Epithelial cell of esophagus (primary cell): ENCODE data around the gene PARP6.

ENCODE experiments used
- DNase-seq: peaks from one replicate; pipeline ENCODE4 v3.0.0; 2010; ENCODE audit warnings: low read depth
- H3K4me3 ChIP-seq: 2 replicates; pipeline ENCODE4 v1.5.1; 2011; ENCODE audit warnings: mild to moderate bottlenecking, low read length, control low read depth
- CTCF ChIP-seq: IDR thresholded peaks from 2 replicates; pipeline ENCODE4 v1.5.1; 2011; ENCODE audit warnings: low read depth, mild to moderate bottlenecking, low read length, control low read depth, inconsistent platforms; ENCODE audit not compliant: insufficient read depth; ENCODE audit errors: missing control alignments

The PARP6 gene

GRCh38 chr15:72231833-72232478 lies 40.4 kb downstream of the PARP6 start:
- H3K4me3 ChIP-seq, result peak overlapping the region; percentile 96
- peak; percentile 86 for DNase-seq
- no peak for TF ChIP-seq CTCF

DNA sequence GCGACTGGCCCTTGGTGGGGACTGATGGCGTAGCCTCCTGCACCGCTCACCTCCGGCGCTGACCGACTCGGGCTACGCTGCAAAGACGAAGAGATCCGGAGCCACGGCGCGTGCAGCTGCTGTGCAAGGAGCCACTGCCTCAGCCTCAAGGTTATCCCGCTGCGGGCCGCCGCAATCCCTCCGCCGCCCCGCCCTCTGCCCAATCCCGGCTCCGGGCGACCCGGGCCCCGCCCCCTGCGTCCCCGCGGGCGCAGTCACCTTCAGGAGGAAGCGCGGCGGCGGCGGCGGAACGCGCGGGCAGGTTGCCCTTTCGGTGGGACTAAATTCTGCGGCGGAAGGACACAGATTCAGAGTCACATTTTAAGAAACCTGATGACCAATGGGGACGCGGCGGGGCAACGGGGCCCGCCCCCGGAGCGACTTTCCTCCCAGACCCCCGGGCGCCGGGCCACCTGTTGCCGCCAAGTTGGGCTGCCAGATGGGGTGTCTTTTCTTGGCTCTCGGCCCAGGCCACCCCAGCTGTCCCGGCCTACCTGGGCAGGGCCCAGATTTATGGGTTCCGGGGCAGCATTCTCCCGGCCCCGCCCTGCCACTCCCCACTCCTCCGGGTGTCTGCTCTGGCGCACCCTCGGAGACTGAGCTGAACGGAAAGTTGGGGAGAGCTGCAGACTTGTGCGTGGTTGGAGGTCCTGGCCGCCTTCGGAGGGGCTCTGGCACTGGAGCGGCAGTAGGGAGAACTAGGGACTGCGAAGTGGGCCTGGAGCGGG lies 41.1 kb downstream of the PARP6 start, which contains the start of gene PKM:
Gene PKM, minus strand, starts transcription at position 125 of the 767 bp plus-strand sequence. CDS start 12,093 bp downstream, outside the sequence.
- peak within 1 kb of the TSS; percentile 96 for H3K4me3 ChIP-seq
- no peak for TF ChIP-seq CTCF
- DNase-seq, result peak; percentile 100

DNA sequence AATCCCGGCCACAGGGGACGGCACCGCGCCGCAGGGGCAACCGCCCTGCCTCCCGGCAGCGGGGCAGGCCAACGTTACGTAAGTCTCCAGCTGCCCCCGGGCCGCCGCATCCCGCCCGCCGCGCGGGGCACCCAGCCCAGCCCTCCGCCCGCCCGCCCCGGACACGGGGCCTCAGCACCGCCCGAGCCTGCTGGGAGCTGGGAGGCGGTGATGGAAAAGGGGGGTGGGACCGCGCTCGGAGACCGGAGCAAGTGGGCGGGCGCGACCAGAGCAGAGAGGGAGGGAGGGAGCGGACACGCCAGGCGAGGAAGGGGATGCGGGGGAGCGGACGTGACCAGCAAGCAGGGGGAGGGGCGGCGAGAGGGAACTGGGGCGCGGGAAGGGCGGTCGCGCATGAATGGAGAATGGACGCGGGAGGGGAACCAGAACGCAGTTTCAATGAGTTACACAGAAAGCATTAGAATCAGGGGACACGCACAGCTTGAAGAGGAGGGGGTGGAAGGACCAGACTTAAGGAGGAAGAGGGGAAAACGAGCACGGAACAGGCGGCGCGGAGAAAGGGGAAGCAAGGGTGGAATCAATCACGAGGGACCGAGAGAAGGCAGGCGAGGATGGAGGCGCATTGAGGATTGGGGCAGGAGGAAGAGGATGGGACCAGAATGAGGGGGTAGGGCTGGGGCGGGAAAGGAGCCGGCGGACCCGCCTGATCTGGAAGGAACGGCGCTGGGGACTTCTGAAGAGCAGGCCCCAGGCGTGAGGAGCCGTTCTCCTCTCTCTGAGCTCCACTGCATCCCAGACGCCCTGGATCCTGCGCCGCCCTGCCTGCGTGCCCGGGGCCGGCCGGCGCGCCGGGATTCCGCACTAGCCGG lies 41.9 kb downstream of the PARP6 start:
- peak; percentile 83 for DNase-seq
- no peak for TF ChIP-seq CTCF
- peak overlapping the region; percentile 96 for H3K4me3 ChIP-seq

DNA sequence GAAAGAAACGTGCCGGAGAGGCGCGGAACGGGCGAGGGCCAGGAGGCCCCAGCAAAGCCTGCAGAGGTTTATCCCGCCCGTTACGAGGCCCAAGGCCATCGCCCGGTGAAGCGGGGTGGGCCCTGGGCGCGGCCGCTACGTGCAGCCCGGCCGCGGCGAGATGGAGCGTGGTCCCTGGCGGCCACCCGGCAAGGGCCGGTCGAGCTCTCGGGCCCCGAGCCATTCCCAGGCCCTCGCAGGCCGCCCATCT lies 42.5 kb downstream of the PARP6 start:
- TF ChIP-seq CTCF, result no peak
- DNase-seq, result no peak

GRCh38 chr15:72229076-72229946 lies 43.0 kb downstream of the PARP6 start:
- TF ChIP-seq CTCF, result no peak

More for the DNA sequence above, 42.5 kb downstream of the PARP6 start:
- peak overlapping the region; percentile 96 for H3K4me3 ChIP-seq

GRCh38 chr15:72227720-72228119 lies 44.6 kb downstream of the PARP6 start:
- DNase-seq, result no peak
- TF ChIP-seq CTCF, result no peak
- peak overlapping the region; percentile 96 for H3K4me3 ChIP-seq

More at GRCh38 chr15:72229076-72229946, 43.0 kb downstream of the PARP6 start:
- DNase-seq, result peak; percentile 18
- H3K4me3 ChIP-seq, result peak overlapping the region; percentile 96
